ENCODE data around the gene MUSTN1.

The MUSTN1 gene
- 0 to 0.81 (median 0.06) reads per million in 18 experiments for total RNA-seq

- no peak for DNase-seq
These were observed at the start of gene MUSTN1 for GRCh38 chr3:52834871-52835501. TSS of gene MUSTN1 (minus strand) at chr3:52835019. CDS start at chr3:52834948, 71 bp downstream.

- DNase-seq = no peak
These were observed 47.6 kb upstream of the MUSTN1 start for GRCh38 chr3:52882377-52882776.

GRCh38 chr3:52881871-52882270, 47.1 kb upstream of the MUSTN1 start:
- DNase-seq = no peak

- DNase-seq = no peak
These were observed 45.7 kb upstream of the MUSTN1 start for GRCh38 chr3:52880474-52880873.

- DNase-seq = no peak
These were observed 45.2 kb upstream of the MUSTN1 start for GRCh38 chr3:52880047-52880446.

- DNase-seq = no peak
These were observed 44.8 kb upstream of the MUSTN1 start for GRCh38 chr3:52879581-52879980.

- peak in 1 of 2 donors; percentile 47 for DNase-seq
These were observed 44.3 kb upstream of the MUSTN1 start for GRCh38 chr3:52879090-52879489.

GRCh38 chr3:52877085-52877484, 42.3 kb upstream of the MUSTN1 start:
- DNase-seq = no peak

GRCh38 chr3:52874864-52875587, 40.2 kb upstream of the MUSTN1 start:
- no peak for DNase-seq

GRCh38 chr3:52874160-52874701, 39.4 kb upstream of the MUSTN1 start:
- no peak for DNase-seq

GRCh38 chr3:52873433-52874159, 38.8 kb upstream of the MUSTN1 start:
- peak; percentile 11 to 15 for DNase-seq

- DNase-seq = peak; percentile 18 to 58
These were observed 37.4 kb upstream of the MUSTN1 start for GRCh38 chr3:52872245-52872644.

GRCh38 chr3:52871761-52872160, 36.9 kb upstream of the MUSTN1 start:
- no peak for DNase-seq

GRCh38 chr3:52870471-52870870, 35.7 kb upstream of the MUSTN1 start:
- DNase-seq = no peak

GRCh38 chr3:52866427-52866826, 31.6 kb upstream of the MUSTN1 start:
- DNase-seq = no peak

- no peak for DNase-seq
These were observed 31.2 kb upstream of the MUSTN1 start for GRCh38 chr3:52865994-52866393.

GRCh38 chr3:52860424-52860768, 25.6 kb upstream of the MUSTN1 start:
- DNase-seq = no peak

- DNase-seq = no peak
These were observed 25.0 kb upstream of the MUSTN1 start for GRCh38 chr3:52859686-52860423.

GRCh38 chr3:52857864-52858263, 23.0 kb upstream of the MUSTN1 start:
- DNase-seq = no peak

- DNase-seq = no peak
These were observed 22.3 kb upstream of the MUSTN1 start for GRCh38 chr3:52857133-52857532.

- DNase-seq = no peak
These were observed 21.8 kb upstream of the MUSTN1 start for GRCh38 chr3:52856666-52857065.

- DNase-seq = no peak
These were observed 19.2 kb upstream of the MUSTN1 start for GRCh38 chr3:52854013-52854412.

- DNase-seq = no peak
These were observed 17.6 kb upstream of the MUSTN1 start for GRCh38 chr3:52852419-52852818.

All from inflammatory macrophage (primary cell).